HG03280 (cell line): ENCODE results near the gene RALGAPA2.
"Not testable (repeated sequence)": the region's sequence is repeated elsewhere in the genome, so short reads cannot be mapped to it uniquely, and the experiment has no call there.

Source experiments
- ATAC-seq: cut with Tn5 transposase; IDR thresholded peaks from one replicate; pipeline ENCODE4 v1.9.1; 2021; ENCODE audit warnings: mild to moderate bottlenecking, moderate library complexity; ENCODE audit not compliant: unreplicated experiment

Gene RALGAPA2

DNA sequence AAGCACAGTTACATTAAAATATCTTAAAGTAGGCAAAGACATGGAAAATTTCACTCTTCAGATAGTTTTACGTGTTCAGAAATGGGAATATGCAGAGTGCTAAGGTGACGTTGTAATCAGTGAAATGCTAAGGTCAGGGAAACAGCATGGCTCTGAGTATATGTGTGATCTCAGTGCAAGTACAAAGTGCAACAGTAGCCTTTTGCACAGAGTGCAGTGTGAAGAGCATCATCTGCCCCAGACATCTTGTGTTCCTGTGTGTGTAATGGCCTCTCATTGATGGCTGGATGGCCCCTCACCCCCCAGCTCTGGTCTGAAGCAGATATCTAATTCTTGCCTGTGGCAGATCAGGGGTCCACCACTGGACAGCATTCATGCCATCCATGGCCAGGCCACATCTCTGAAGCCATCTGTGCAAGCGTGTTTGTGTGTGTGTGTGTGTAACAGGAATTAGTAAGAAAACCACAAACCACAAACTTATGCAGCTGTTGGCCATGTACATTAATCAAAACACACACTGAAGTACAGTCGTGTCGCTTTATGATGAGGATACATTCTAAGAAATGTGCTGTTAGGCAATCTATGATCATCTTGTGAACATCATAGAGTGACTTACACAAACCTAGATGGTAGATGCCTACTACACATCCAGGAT, 165.1 kb downstream of the RALGAPA2 start:
- ATAC-seq = no peak

DNA sequence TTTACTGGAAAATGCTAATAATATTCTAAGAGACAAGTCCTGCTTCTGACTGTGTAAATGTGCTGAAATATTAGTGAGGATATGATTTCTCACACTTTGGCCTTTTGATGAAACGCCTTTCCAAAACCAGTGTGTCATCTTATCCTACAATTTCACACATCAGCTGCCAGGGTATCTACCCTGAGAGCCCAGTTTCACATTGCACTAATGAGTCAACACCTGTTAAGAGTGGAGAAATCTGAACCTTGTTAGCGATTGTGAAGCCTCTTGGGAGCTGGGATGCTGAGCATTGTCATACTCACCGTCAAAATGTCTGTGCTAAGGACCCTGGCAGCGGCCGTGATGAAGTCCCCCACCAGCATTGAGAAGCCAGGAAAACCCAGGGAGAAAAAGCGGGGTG, 166.0 kb downstream of the RALGAPA2 start:
- no peak for ATAC-seq

DNA sequence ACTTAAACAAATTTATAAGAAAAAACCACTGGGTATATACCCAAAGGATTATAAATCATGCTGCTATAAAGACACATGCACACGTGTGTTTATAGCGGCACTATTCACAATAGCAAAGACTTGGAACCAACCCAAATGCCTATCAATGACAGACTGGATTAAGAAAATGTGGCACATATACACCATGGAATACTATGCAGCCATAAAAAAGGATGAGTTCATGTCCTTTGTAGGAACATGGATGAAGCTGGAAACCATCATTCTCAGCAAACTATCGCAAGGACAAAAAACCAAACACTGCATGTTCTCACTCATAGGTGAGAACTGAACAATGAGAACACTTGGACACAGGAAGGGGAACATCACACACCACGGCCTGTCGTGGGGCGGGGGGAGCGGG, 169.1 kb downstream of the RALGAPA2 start:
- ATAC-seq = not testable (repeated sequence)

DNA sequence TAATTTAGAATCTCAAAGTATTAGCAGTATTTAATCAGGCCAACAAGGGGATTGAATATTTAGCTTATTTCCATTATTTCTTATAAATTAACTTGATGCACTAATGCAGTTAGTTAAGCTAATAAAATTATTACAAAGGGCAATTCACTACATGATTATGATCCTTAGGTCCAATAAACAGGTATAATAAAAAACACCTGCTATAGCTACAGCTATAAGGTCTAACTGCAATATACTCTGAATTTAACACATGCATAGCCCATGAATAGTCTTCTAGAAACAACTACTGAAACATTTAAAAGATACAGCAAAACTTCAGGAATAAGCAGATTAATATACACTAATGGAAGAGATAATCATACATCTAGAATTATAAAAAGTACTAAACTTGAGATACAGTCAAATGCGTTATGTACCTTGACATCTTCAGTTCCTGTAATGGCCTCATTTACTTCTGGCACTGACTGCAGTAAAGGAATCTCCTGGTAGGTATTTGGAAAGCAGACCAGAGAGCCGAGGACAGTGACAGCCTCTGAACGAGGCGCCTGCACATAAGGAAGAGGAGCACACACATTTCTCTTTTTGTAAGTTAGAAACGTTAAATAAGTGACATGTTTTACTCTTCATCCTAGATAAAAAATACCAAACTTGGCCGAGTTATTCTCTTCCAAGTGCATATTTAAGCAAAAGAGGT, 176.1 kb downstream of the RALGAPA2 start:
- no peak for ATAC-seq

DNA sequence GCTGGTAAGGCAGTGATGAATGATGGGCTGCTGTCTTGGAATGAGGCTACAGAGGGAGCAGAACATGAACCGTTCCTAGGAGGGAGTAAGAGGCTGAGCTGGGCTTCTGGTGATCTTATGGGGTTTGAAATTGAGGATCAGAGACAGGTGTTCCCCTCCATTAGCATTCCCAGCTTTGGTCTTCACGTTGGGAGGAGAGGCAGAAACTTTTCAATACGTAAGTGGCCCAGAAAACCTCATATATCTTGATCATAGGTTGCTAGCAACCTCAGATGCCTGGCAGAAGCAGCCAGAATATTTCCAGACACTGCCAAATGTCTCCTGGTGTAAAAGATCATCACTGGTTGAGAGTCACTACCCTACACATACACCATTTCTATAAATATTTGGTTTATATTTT, 177.4 kb downstream of the RALGAPA2 start:
- ATAC-seq = no peak

DNA sequence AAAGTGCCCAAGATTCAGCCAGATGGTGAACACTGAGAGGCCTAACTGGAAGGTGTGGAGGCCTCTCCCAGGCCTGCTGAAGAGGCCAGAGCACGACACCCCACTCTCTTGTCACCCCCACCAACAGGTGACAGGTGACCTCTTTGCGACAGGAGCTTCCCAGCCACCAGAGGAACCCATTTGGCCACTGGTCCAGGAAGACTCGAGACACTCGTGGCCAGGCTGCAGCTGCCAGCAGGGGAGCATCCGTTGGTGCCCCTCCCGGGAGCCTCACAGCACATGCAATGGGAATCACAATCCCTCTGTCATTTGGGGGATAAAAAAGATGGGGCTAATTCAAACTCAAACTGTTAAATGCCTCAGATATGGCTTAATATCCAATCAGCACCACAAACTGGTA, 181.2 kb downstream of the RALGAPA2 start:
- no peak for ATAC-seq

DNA sequence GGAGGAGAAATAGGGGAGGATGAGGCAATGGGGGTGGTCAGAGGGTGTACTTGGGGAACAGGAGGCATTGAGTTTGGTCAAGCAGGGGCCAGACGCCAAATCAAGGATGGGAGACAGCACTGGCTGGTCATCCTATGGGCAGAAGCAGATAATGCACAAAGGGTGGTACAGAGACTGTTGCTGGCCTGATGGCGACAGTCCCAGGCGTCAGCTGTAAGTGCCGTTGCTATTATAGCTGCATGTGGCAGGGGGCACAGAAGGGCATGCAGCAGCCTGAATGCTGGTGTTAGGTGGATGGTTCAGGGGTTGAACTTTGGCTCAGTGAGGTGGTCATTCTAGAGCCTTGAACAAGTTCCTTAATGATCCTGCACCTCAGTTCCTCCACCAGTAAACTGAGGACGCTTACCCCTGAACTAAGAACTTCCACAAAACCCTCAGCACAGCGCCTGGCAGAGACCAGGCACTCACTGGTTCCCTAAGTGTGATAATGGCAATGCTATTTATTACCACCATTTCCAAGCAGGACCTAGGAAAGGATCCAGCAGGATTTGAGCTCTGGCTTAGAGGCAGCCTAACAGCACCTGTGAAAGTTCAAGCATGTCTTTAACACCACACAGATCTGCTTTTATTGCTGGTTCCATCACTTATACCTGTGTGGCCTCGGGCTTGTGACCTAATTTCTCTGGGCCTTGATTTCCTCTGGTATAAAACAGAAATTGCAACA, 181.9 kb downstream of the RALGAPA2 start:
- ATAC-seq = no peak

DNA sequence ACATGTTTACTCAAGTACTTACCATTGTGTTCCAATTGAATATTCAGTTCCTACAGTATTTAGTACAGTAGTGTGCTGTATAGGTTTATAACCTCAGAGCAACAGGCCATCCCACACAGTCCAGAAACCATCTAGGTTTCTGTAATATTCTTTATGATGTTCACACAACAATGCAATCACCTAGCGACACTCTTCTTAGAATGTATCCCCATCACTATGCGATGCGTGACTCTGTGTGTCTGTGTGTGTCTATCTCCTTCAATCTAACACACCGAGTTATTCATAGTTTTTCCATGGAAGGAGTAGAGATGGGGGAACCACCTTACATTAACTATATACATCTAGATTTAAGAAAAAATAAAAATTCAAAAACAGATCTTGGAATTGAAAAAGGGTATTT, 182.8 kb downstream of the RALGAPA2 start:
- no peak for ATAC-seq

DNA sequence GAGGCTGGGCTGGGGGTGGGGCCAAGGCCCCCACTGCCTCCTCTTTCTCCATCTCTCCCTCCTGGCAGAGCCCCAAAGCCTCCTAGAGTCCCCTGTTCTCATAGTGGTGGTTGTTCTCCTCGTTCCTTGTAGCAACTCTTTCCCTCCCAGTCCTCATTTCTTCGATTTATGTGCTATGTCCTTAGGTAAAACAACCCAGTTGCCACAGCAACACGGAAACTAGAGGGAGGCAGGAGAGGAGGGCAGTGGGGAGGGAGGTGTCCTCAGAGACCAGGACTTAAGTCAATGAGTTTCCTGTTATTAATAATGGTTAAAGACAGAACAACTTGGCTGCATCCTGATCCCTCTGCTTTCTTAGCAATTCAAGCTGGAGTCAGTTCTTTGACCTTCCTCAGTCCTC, 183.6 kb downstream of the RALGAPA2 start:
- ATAC-seq = no peak

DNA sequence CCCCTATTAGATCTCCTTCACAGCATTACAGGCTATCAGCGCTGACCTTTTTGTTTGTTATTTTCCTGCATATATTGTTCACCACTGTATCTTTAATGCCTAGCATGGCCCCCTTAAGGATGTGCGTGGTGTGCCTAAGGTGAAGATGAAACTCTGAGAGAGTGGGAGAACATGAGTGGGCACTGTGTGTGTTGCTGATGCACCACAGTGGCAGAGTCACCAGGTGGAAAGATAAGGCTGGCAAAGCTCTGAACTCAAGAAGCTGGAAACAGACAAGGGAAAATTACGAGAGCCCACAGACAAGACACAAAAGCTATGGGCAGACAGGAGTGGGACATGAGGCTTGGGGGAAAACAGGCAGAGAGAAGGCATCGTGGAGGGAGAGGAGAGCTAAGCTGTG, 184.8 kb downstream of the RALGAPA2 start:
- ATAC-seq = no peak

DNA sequence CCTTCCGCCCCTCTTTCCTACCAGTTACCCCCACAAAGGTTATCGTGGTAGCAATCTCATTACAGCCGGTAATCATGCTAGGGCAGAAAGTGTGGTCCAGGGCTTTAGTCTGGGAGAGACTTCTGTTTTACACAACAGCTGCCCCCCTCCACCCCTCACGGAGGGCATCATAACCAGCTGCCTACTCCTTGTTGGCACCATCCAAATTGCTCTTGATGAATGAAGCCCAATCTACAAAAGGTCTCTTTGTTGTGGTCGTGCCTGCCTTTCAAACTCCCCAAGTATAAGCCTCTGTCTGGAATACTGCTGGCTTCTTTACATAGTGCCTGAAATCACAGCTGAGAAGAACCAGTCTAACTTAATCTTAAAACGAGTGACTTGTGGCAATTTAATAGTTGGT, 186.7 kb downstream of the RALGAPA2 start:
- ATAC-seq = no peak

DNA sequence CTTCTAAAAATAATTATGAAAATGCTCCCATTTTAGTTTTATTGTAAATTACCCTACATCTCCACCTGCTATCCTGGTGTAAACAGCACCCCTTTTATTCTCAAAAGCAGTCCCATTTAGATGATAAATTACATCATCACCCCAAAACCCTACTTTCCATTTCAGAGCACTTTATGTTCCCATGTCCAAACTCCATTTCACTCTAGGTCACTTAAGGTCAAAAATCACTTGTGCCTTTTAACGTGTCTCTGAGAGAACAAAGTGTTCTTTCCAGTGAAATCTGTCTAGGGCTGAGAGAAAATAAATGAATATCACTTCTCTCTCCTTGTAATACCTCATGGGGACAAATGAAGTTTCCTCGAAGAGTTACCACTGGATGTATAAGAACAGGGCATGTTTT, 187.2 kb downstream of the RALGAPA2 start:
- no peak for ATAC-seq

DNA sequence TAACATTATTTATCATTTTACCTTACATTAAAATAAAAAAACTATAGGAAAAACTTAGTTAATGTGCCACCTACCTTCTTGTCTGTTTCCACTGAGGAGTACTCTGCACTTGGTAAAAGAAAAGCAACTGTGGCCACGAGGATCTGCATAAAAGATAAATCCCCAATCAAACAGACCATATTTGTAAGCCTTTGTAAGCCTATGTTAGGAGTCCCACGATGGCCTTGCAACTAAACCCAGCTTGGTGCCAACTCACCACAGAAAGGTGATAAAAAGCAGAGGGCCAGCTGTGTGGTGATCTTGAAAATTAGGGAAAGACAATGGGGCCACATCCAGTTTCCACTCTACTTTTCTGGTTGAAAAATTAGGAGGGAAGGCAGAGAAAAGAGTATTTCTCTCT, 187.7 kb downstream of the RALGAPA2 start:
- no peak for ATAC-seq

DNA sequence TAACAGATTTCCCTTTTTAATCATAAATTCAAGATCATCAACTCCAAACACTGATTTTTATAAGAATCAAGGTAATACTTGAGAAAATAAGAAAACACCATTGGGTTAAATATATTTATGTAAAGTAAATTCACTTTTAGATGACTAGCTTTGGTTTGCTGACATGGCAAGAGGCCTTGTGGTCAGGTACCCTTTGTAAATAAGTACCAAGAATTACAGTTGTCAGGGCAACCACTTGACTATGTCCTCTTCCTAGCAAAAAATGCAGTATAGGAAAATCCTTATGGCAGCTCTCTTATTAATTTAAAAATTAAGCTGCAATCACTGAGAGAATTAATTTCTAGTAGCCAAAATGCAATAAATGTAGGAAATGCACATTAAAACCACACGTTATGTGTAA, 190.7 kb downstream of the RALGAPA2 start:
- ATAC-seq = no peak

DNA sequence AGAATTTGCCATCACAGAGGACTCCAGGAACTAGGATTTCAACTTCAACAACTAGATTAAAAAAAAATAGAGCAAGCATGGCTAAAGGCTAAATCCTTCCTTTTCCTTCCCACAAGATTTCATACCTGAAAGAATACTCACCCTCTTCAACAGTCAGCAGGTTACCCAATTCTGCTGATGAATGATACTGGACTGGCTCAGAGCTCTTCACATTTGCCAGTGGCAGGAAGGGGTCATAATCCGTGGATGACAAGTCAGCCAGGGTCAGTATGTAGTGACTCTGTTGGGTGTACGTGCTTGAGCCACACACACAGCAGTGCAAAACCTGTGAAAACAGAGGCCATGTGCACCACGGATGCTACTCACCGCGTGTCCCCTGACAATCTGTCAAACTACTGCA, 191.7 kb downstream of the RALGAPA2 start:
- no peak for ATAC-seq

DNA sequence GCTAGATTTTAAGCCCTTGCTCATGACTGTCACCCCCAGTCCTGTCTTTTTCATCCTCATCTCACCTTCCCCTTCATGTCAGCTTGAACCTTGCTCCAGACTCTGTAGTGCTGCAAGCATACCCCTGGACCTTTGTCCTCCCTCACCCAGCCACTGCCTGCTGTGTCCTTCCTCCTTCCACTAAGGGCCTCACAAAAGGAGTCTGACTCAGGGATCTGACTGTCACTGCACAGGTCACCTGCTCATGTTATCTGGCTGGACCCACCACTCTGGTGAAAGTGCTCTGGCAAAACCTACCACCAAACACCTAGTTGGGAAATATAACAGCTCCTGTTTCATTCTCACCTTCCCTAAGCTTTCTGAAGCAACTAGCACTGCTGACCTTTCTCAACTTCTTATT, 193.2 kb downstream of the RALGAPA2 start:
- ATAC-seq = no peak

DNA sequence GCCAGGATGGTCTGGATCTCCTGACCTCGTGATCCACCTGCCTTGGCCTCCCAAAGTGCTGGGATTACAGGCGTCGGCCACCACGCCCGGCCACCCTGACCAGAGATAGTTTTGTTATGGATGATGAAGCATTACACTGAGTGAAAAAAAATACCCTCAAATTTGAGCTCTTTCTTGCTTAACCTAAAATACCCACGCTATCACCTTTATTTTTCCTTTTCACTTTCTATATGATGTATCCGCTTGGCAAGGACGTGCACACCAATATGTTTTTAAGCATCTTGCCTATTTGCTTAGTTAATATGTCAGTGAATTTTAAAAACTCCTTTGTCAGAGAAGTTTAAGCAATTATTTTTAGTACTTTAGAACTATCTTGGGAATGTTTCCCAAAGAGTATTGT, 194.2 kb downstream of the RALGAPA2 start:
- ATAC-seq = no peak

DNA sequence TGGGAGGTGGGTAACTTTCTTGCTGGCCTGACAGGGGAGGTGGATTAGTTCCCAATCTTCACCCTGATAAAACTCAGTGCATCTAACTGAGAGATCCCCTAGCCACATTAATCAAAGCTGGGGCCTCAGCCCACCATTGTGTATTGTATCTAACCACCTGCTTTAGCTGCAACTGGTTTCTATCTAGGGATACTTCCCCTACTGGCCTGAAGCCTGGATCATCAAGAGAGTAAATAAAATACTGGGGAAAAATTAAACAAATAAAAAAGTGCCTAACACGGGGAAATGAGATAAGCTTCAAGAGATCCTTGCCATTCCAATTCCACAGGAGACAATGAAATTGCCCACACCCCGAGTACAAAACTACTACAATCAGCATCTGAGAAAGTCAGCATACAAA, 195.1 kb downstream of the RALGAPA2 start:
- ATAC-seq = no peak

DNA sequence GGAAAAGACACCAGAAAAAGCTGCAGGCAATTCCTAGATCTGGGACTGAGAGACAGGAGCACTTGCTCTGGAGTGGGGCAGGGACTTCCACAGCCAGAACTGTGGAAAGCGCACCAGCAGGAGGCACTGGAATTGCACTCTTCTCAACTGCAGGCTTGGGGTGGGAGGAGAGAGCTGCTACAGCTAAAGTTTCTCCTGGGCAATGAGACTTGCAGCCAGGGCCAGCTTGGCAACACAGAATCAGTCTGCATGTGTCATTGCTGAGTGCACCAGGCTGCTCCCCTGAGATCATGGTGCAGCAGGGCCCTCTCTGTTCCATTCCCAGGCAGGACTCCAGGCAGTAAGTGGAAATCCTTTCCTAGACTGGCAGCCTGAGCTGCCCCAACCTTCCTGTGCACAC, 198.7 kb downstream of the RALGAPA2 start:
- ATAC-seq = no peak

DNA sequence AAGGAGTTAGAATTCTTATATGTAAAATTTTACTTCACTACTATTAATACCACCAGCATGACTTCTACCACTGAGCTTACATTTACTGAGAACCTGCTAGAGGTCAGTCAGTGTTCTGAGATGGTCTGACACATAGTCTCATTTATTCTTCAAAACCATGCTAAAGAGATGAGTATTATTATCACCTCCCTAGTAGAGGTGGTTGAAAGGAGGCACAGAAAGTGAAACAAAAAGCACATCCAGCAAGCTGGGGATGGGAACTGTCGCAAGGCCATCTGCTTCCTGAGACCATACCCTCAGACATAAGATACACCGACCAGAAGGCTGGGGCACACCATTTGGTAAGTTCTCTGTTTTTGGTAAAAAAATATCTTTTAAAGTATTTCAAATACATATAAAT, 206.9 kb downstream of the RALGAPA2 start:
- ATAC-seq = no peak

DNA sequence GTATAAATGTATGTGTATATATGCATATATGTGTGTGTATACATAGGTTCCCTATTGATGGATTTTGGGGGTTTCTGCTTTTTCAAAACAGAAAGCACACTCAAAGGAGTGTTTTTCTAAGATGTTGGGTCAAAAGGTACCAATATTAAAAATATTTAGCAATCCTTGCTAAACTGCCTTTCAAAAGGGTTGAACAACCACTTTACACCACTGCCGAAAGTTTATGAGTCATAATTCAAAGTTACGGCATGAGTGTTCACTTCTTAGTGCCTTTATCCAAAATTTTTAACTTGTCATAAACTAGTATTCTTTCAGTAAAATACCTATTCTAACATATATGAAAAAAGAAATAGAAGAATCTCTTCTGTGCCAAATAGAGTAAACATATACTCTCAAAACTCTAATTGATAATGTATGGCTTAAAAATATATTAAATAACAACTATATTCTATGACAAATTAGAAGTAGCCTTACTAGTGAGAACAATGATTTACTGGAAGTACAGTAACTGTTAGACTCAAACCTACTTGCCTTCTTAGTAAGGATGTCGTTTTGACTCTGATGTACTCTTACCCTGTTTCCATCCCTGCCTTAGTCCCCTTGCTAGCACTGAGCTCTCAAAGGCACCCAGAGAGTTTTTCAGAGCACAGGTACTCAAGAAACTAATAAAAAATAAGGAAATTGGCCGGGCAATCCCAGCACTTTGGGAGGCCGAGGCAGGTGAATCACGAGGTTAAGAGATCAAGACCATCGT, 208.5 kb downstream of the RALGAPA2 start:
- ATAC-seq = no peak

DNA sequence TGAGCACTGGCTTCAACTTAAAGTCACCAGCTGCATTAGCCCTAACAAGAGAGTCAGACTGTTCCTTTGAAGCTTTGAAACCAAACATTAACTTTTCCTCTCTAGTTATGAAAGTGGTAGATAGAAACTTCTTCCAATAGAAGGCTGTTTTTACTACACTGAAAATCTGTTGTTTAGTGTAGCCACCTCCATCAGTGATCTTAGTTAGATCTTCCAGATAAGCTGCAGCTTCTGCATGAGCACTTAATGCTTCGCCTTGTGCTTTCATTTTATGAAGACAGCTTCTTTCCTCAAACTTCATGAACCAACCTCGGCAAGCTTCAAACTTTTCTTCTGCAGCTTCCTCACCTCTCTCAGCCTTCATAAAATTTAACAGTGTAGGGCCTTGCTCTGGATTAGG, 211.3 kb downstream of the RALGAPA2 start:
- no peak for ATAC-seq
